ENCODE results near the gene CHAC1. TPM values are rescaled to one million over a fixed set of nuclear protein-coding genes. Genes with fewer than 3 reads are reported as not detected.

The CHAC1 gene
- polyA plus RNA-seq, 1 donor from 2014 or later = 3.6 TPM

- H3K79me2 ChIP-seq (replicated peaks; ENCODE audit: insufficient read depth, low read length) = no peaks in the 10 kb centered on the region
- H3K9me3 ChIP-seq (ENCODE audit: low read length) = no peaks in the 10 kb centered on the region
- no peaks in the 10 kb centered on the region for H3K36me3 ChIP-seq (ENCODE audit: insufficient read depth, low read length)
- H3K9ac ChIP-seq (ENCODE audit: low read length) = no peak overlapping the region
- peaks cover 7% of the 10 kb centered on the region for H3K27me3 ChIP-seq (ENCODE audit: insufficient read depth, low read depth, low read length)
- no peak overlapping the region for H3K27ac ChIP-seq (ENCODE audit: low read length)
- H4K20me1 ChIP-seq (ENCODE audit: insufficient read depth) = no peaks in the 10 kb centered on the region
- no peak overlapping the region for H2AFZ ChIP-seq (ENCODE audit: low read depth, low read length)
- H3K4me3 ChIP-seq (ENCODE audit: low read length) = no peak overlapping the region
- H3K9me2 ChIP-seq (ENCODE audit: insufficient read depth, low read length) = no peaks in the 10 kb centered on the region
- TF ChIP-seq CTCF (IDR thresholded peaks at IDR 0.05; ENCODE audit: poor library complexity, severe bottlenecking) (no peak), SMC3 (conservative IDR thresholded peaks at IDR 0.05; ENCODE audit: poor library complexity) (no peak), MXI1 (conservative IDR thresholded peaks at IDR 0.05; ENCODE audit: poor library complexity, severe bottlenecking) (no peak)
- H3F3A ChIP-seq (ENCODE audit: insufficient read depth, low read length, poor library complexity, severe bottlenecking) = no peaks in the 10 kb centered on the region
- H3K4me2 ChIP-seq (ENCODE audit: low read length) = no peak overlapping the region
Measured at GRCh38 chr15:40937762-40938535, 15.3 kb upstream of the CHAC1 start.

- no peak overlapping the region for H3K9ac ChIP-seq (ENCODE audit: low read length)
- no peak overlapping the region for H3K27ac ChIP-seq (ENCODE audit: low read length)
- no peak overlapping the region for H3K4me2 ChIP-seq (ENCODE audit: low read length)
- peaks cover 7% of the 10 kb centered on the region for H3K27me3 ChIP-seq (ENCODE audit: insufficient read depth, low read depth, low read length)
- no peaks in the 10 kb centered on the region for H3K9me2 ChIP-seq (ENCODE audit: insufficient read depth, low read length)
- H4K20me1 ChIP-seq (ENCODE audit: insufficient read depth) = no peaks in the 10 kb centered on the region
- TF ChIP-seq EP300 (conservative IDR thresholded peaks at IDR 0.05; ENCODE audit: poor library complexity, severe bottlenecking) (no peak), REST (IDR thresholded peaks at IDR 0.05; ENCODE audit: borderline replicate concordance) (no peak), MXI1 (conservative IDR thresholded peaks at IDR 0.05; ENCODE audit: poor library complexity, severe bottlenecking) (no peak), POLR2AphosphoS5 (IDR thresholded peaks at IDR 0.05) (no peak), RAD21 (conservative IDR thresholded peaks at IDR 0.05) (no peak), EZH2 (IDR thresholded peaks at IDR 0.05; ENCODE audit: borderline replicate concordance, insufficient read depth, low read length, poor library complexity, severe bottlenecking) (no peak), TAF1 (IDR thresholded peaks at IDR 0.05; ENCODE audit: low read depth) (no peak), SMC3 (conservative IDR thresholded peaks at IDR 0.05; ENCODE audit: poor library complexity) (no peak), CTCF (IDR thresholded peaks at IDR 0.05; ENCODE audit: poor library complexity, severe bottlenecking) (no peak)
- H3F3A ChIP-seq (ENCODE audit: insufficient read depth, low read length, poor library complexity, severe bottlenecking) = no peaks in the 10 kb centered on the region
- no peak overlapping the region for H2AFZ ChIP-seq (ENCODE audit: low read depth, low read length)
- no peaks in the 10 kb centered on the region for H3K36me3 ChIP-seq (ENCODE audit: insufficient read depth, low read length)
- H3K79me2 ChIP-seq (replicated peaks; ENCODE audit: insufficient read depth, low read length) = no peaks in the 10 kb centered on the region
- H3K9me3 ChIP-seq (ENCODE audit: low read length) = no peaks in the 10 kb centered on the region
- H3K4me3 ChIP-seq (ENCODE audit: low read length) = no peak overlapping the region
Measured at GRCh38 chr15:40938536-40938870, 14.8 kb upstream of the CHAC1 start.

Data from neural cell (in vitro differentiated cells).